Esophagus muscularis mucosa (tissue), 4 donors: ENCODE measurements around the gene CAMKK2.

ENCODE experiments used
- CTCF ChIP-seq, 3 experiments: fragments of 200-600 bp in 2 of 3; fragments of 450-650 bp in 1 of 3; sonication (generic) in 2 of 3; IDR thresholded peaks; one replicate each; pipeline ENCODE4 v1.5.1; 2017 to 2019; ENCODE audit warnings: antibody characterized with exemption in 3 of 3, mild to moderate bottlenecking in 2 of 3, moderate library complexity in 1 of 3
- EP300 ChIP-seq: sonication (generic); formaldehyde crosslinking; IDR thresholded peaks from one replicate; pipeline ENCODE4 v1.6.1; 2017; ENCODE audit warnings: antibody characterized with exemption
- POLR2A ChIP-seq: fragments of 450-650 bp; IDR thresholded peaks from one replicate; pipeline ENCODE4 v1.6.1; 2017; ENCODE audit warnings: antibody characterized with exemption, moderate library complexity, mild to moderate bottlenecking, low read depth
- POLR2AphosphoS5 ChIP-seq, 2 donors: sonication (generic); formaldehyde crosslinking; IDR thresholded peaks; one replicate each; pipeline ENCODE4 v1.6.1; 2017; ENCODE audit warnings: antibody characterized with exemption in 2 of 2

- TF ChIP-seq CTCF (IDR thresholded peaks at IDR 0.05) (no peak), EP300 (no peak), POLR2A (no peak), POLR2AphosphoS5 (IDR thresholded peaks at IDR 0.05) (no peak)
Measured at GRCh38 chr12:121223292-121224285, 72.9 kb downstream of the CAMKK2 start.
